K562 (cell line): ENCODE measurements around the gene P4HB. TPM values are rescaled to one million over a fixed set of nuclear protein-coding genes. Genes with fewer than 3 reads are reported as not detected.
A peak's percentile ranks its signal among the peaks of the same experiment; 100 is the strongest.

Source experiments
- BRCA1 ChIP-seq, 2 experiments: fragments of 450-650 bp in 1 of 2; sonication (generic) in 1 of 2; formaldehyde crosslinking in 1 of 2; IDR thresholded peaks; 2 replicates each; pipeline versions ENCODE4 v1.5.0 to v1.6.1; 2017 to 2020; ENCODE audit warnings: mild to moderate bottlenecking in 1 of 2, missing genetic modification reagents in 1 of 2
- CCNT2 ChIP-seq: IDR thresholded peaks from 2 replicates; pipeline ENCODE4 v1.6.1; 2011; ENCODE audit warnings: borderline replicate concordance, low read depth, mild to moderate bottlenecking, moderate library complexity, mixed read lengths, low read length; ENCODE audit not compliant: insufficient read length; ENCODE audit errors: extremely low read depth
- GABPB1 ChIP-seq: sonication (generic); formaldehyde crosslinking; IDR thresholded peaks from 2 replicates; pipeline ENCODE4 v1.8.0; 2022; ENCODE audit warnings: mild to moderate bottlenecking, missing genetic modification reagents
- KDM5B ChIP-seq: fragments of 200-600 bp; sonication (generic); IDR thresholded peaks from 2 replicates; pipeline ENCODE4 v1.6.1; 2012; ENCODE audit warnings: low read depth, mild to moderate bottlenecking, moderate library complexity, low read length, control low read depth, inconsistent platforms; ENCODE audit not compliant: insufficient replicate concordance
- POLR2AphosphoS2 ChIP-seq: IDR thresholded peaks from 2 replicates; pipeline ENCODE4 v1.6.1; 2012; ENCODE audit warnings: low read length, improper control_type of control experiment
- POLR2AphosphoS5 ChIP-seq: IDR thresholded peaks from 2 replicates; pipeline ENCODE4 v1.6.1; 2011; ENCODE audit warnings: mild to moderate bottlenecking, low read depth, low read length, moderate library complexity; ENCODE audit not compliant: control insufficient read depth, insufficient read depth
- POLR2G ChIP-seq: fragments of 200-400 bp; formaldehyde crosslinking; IDR thresholded peaks from 2 replicates; pipeline ENCODE4 v1.6.1; 2017; ENCODE audit warnings: low read depth, mild to moderate bottlenecking, antibody characterized with exemption, low read length, moderate library complexity
- RUNX1 ChIP-seq: sonication (generic); IDR thresholded peaks from 2 replicates; pipeline ENCODE4 v1.6.1; 2016; ENCODE audit warnings: antibody characterized with exemption, low read depth
- SIN3B ChIP-seq: fragments of 450-650 bp; IDR thresholded peaks from 2 replicates; pipeline ENCODE4 v1.6.1; 2017; ENCODE audit warnings: low read depth, mild to moderate bottlenecking, moderate library complexity
- SPI1 ChIP-seq: IDR thresholded peaks from 2 replicates; pipeline ENCODE4 v1.6.1; 2011; ENCODE audit warnings: low read depth, low read length, control low read depth, borderline replicate concordance
- SRSF7 ChIP-seq: fragments of 200-400 bp; formaldehyde crosslinking; optimal IDR thresholded peaks from 2 replicates; pipeline ENCODE3; 2017; ENCODE audit warnings: mild to moderate bottlenecking, low read depth, low read length
- SUPT5H ChIP-seq: fragments of 450-650 bp; IDR thresholded peaks from 2 replicates; pipeline ENCODE4 v1.6.1; 2016
- TCF7 ChIP-seq: sonication (generic); IDR thresholded peaks from 2 replicates; pipeline ENCODE4 v1.6.1; 2016; ENCODE audit warnings: antibody characterized with exemption, borderline replicate concordance
- TEAD1 ChIP-seq, 2 experiments: fragments of 450-650 bp in 1 of 2; sonication (generic) in 1 of 2; formaldehyde crosslinking; IDR thresholded peaks; 2 replicates each; pipeline versions ENCODE4 v1.4.0 to v1.8.0; 2020 to 2022; ENCODE audit warnings: mild to moderate bottlenecking in 2 of 2, missing genetic modification reagents in 1 of 2
- ZBTB17 ChIP-seq: fragments of 450-650 bp; formaldehyde crosslinking; IDR thresholded peaks from 2 replicates; pipeline ENCODE4 v1.4.0; 2020; ENCODE audit warnings: mild to moderate bottlenecking
- ZNF121 ChIP-seq: sonication (generic); formaldehyde crosslinking; conservative IDR thresholded peaks from 2 replicates; pipeline ENCODE4 v1.8.0; 2022; ENCODE audit warnings: missing genetic modification reagents
- ZNF143 ChIP-seq: sonication (generic); formaldehyde crosslinking; IDR thresholded peaks from 2 replicates; pipeline ENCODE4 v1.9.0; 2022; ENCODE audit warnings: mild to moderate bottlenecking, missing genetic modification reagents
- ZNF384 ChIP-seq: IDR thresholded peaks from 2 replicates; pipeline ENCODE4 v1.6.1; 2012; ENCODE audit warnings: low read depth, low read length, improper control_type of control experiment
- ZNF785 ChIP-seq: fragments of 250-450 bp; sonication (Bioruptor Pico); IDR thresholded peaks from 2 replicates; pipeline ENCODE4 v1.4.0; 2020; ENCODE audit warnings: mild to moderate bottlenecking
- ZSCAN32 ChIP-seq: fragments of 450-650 bp; formaldehyde crosslinking; IDR thresholded peaks from 2 replicates; pipeline ENCODE4 v1.4.0; 2020; ENCODE audit warnings: mild to moderate bottlenecking, moderate library complexity
- polyA plus RNA-seq, 8 experiments: library from polyadenylated mRNA; depleted of rRNA in 4 of 8; stranded (reverse) in 5 of 8; unstranded in 3 of 8; fragments of >200 nt; fragmentation: Nextera tagmentation in 2 of 8; fragmentation: Illumina TruSeq in 1 of 8; extraction: Ambion mirVana in 2 of 8; extraction: Trizol in 1 of 8; gene quantifications; 2 replicates each; pipeline versions ENCODE4 v1.2.1 to v1.2.3, GENCODE V29; 2011 to 2014; ENCODE audit warnings: inconsistent platforms in 1 of 8, missing spikeins in 1 of 8
- total RNA-seq, 7 experiments: library from RNA; depleted of rRNA in 6 of 7; stranded (reverse); fragments of >200 nt in 6 of 7; fragmentation: Illumina TruSeq in 2 of 7; extraction: Trizol in 2 of 7; gene quantifications; 2 replicates each; pipeline versions ENCODE4 v1.2.1 to v1.2.3, GENCODE V29; 2011 to 2021; ENCODE audit warnings: low replicate concordance in 1 of 7
- TF ChIP-seq, protein P1 (sequence below), 2 experiments: fragments of 450-650 bp; IDR thresholded peaks; 2 replicates each; pipeline ENCODE4 v1.6.1; 2018; ENCODE audit warnings: mild to moderate bottlenecking in 2 of 2, low read depth in 1 of 2; ENCODE audit not compliant: partially characterized antibody in 2 of 2
- TF ChIP-seq, protein P2 (sequence below): sonication (generic); formaldehyde crosslinking; IDR thresholded peaks from 2 replicates; pipeline ENCODE4 v1.8.0; 2023; ENCODE audit warnings: mild to moderate bottlenecking, missing genetic modification reagents
- TF ChIP-seq, protein P3 (sequence below): sonication (generic); formaldehyde crosslinking; IDR thresholded peaks from 2 replicates; pipeline ENCODE4 v1.9.0; 2022; ENCODE audit warnings: mild to moderate bottlenecking, missing genetic modification reagents

The P4HB gene
- total and polyA plus RNA-seq, 9 of the 15 experiments (the other 6 are each of a cell fraction or from before 2014, with no cell fraction given): 4.4 to 645 (median 325) TPM

DNA sequence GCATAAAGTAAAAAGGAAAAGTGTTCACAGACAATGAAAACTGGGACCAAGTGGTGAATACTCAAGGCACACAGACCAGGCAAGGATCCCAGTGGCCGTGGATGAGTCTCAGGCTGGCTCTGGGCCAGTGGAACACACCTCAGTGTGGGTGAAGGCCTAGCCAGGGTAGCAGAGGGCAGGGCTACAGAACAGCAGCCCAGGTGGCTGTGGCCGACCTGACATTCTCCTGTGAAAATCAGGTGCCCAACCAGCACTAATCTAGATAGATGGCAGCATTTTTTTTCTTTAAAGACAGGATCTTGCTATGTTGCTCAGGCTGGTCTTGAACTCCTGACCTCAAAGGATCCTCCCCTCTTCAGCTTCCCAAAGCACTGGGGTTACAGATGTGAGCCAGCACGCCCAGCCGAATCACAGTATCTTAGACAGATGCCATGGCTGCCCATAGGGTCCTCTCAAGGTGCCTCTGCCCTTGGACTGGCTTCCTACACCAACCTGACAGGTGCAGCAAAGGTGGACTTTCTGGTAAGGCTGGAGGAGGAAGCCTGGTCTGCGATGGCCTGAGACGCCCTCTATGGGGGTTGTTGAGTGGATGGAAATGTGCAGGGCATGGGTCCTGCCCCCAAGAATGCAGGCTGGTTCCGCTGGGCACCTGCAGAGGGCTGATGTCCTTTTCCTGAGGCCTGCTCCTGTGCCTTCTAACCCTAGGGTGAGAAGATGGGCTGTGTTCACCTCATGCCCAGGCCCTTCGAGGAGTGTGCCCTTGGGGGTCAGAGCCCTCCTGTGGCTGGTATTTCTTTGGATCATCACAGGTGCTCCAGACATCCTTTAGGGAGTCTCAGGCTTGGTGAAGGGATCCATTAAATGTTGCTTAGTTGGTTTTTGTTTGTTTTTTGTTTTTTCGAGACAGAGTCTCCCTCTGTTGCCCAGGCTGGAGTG is 3.8 kb upstream of the P4HB start (continued):
- TF ChIP-seq, protein P1, sequence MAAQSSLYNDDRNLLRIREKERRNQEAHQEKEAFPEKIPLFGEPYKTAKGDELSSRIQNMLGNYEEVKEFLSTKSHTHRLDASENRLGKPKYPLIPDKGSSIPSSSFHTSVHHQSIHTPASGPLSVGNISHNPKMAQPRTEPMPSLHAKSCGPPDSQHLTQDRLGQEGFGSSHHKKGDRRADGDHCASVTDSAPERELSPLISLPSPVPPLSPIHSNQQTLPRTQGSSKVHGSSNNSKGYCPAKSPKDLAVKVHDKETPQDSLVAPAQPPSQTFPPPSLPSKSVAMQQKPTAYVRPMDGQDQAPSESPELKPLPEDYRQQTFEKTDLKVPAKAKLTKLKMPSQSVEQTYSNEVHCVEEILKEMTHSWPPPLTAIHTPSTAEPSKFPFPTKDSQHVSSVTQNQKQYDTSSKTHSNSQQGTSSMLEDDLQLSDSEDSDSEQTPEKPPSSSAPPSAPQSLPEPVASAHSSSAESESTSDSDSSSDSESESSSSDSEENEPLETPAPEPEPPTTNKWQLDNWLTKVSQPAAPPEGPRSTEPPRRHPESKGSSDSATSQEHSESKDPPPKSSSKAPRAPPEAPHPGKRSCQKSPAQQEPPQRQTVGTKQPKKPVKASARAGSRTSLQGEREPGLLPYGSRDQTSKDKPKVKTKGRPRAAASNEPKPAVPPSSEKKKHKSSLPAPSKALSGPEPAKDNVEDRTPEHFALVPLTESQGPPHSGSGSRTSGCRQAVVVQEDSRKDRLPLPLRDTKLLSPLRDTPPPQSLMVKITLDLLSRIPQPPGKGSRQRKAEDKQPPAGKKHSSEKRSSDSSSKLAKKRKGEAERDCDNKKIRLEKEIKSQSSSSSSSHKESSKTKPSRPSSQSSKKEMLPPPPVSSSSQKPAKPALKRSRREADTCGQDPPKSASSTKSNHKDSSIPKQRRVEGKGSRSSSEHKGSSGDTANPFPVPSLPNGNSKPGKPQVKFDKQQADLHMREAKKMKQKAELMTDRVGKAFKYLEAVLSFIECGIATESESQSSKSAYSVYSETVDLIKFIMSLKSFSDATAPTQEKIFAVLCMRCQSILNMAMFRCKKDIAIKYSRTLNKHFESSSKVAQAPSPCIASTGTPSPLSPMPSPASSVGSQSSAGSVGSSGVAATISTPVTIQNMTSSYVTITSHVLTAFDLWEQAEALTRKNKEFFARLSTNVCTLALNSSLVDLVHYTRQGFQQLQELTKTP (IDR thresholded peaks at IDR 0.05; ENCODE audit: low read depth in 1 of 2, partially characterized antibody in 2 of 2): no peak
- TF ChIP-seq, protein P2, sequence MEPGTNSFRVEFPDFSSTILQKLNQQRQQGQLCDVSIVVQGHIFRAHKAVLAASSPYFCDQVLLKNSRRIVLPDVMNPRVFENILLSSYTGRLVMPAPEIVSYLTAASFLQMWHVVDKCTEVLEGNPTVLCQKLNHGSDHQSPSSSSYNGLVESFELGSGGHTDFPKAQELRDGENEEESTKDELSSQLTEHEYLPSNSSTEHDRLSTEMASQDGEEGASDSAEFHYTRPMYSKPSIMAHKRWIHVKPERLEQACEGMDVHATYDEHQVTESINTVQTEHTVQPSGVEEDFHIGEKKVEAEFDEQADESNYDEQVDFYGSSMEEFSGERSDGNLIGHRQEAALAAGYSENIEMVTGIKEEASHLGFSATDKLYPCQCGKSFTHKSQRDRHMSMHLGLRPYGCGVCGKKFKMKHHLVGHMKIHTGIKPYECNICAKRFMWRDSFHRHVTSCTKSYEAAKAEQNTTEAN: no peak
- no peak for TF ChIP-seq CCNT2
- 0 out of 2 replicates have a peak, but pooled peaks have one; percentile 14 for TF ChIP-seq POLR2AphosphoS5
- 0 out of 2 replicates have a peak, but pooled peaks have one; percentile 37 for TF ChIP-seq SUPT5H
- no peak for TF ChIP-seq ZNF785 (CRISPR knock-in tag)
- no peak for TF ChIP-seq GABPB1 (CRISPR knock-in tag)
- no peak for TF ChIP-seq ZNF384
- TF ChIP-seq ZBTB17 (CRISPR knock-in tag): no peak
- no peak for TF ChIP-seq ZNF143 (CRISPR knock-in tag)
- TF ChIP-seq ZNF121 (CRISPR knock-in tag): peak; percentile 23; the same call in 1 of the 2 replicates
- TF ChIP-seq SPI1: no peak
- no peak for TF ChIP-seq BRCA1 (IDR thresholded peaks at IDR 0.05)
- no peak for TF ChIP-seq BRCA1 (CRISPR knock-in tag; IDR thresholded peaks at IDR 0.05)
- TF ChIP-seq TEAD1 (CRISPR knock-in tag; IDR thresholded peaks at IDR 0.05): no peak
- TF ChIP-seq SIN3B: no peak
- no peak for TF ChIP-seq TCF7
- TF ChIP-seq POLR2AphosphoS2: no peak
- TF ChIP-seq, protein P3, sequence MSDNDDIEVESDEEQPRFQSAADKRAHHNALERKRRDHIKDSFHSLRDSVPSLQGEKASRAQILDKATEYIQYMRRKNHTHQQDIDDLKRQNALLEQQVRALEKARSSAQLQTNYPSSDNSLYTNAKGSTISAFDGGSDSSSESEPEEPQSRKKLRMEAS (CRISPR knock-in tag): no peak
- peak; percentile 31 for TF ChIP-seq KDM5B
- TF ChIP-seq POLR2G: peak; percentile 49; the same call in 1 of the 2 replicates
- no peak for TF ChIP-seq RUNX1
- TF ChIP-seq ZSCAN32 (CRISPR knock-in tag): no peak
- no peak for TF ChIP-seq SRSF7
